HCT116 (cell line): Measurements from ENCODE around the gene CDK8. TPM values are rescaled to one million over a fixed set of nuclear protein-coding genes. Genes with fewer than 3 reads are reported as not detected.

Experiments used
- ATAC-seq: fragments of 200-7000 bp; cut with Tn5 transposase; 2 replicates; pipeline ENCODE4 v1.9.1; 2020; ENCODE audit warnings: mild to moderate bottlenecking, moderate library complexity
- BruUV-seq: library from RNA; stranded (reverse); fragments of 400-500 nt; replicated peaks from 2 replicates; lab custom pipeline; 2021; lab: Mats Ljungman, UMichigan
- CTCF ChIA-PET: fragments of 300-600 bp; sonication (Branson Sonifier 250); formaldehyde crosslinking; loops from one replicate; lab custom pipeline; 2021; ENCODE audit warnings: antibody characterized with exemption; lab: Charles Lee
- POLR2A ChIA-PET: fragments of 300-600, 350-600 bp; sonication (Branson Sonifier 250); formaldehyde crosslinking; loops from one replicate; lab custom pipeline; 2021; ENCODE audit warnings: antibody characterized with exemption; lab: Charles Lee
- RAD21 ChIA-PET, 2 experiments: fragments of 300-600 bp; sonication (Branson Sonifier 250); formaldehyde crosslinking; loops; one replicate each; lab custom pipeline; 2023; ENCODE audit warnings: low total read pairs in 2 of 2; ENCODE audit not compliant: uncharacterized antibody in 2 of 2, unreplicated experiment in 2 of 2, low non-redundant PET in 1 of 2; lab: Charles Lee
- DNase-seq: peaks from one replicate; pipeline ENCODE4 v3.0.0-alpha.2; 2010; ENCODE audit warnings: low read depth, low spot score
- H2AFZ ChIP-seq: fragments of 200-600 bp; shearing (Covaris generic), sonication (generic); 2 replicates; pipeline ENCODE4 v1.6.1; 2017; ENCODE audit warnings: low read depth, mixed run types, mixed read lengths, antibody characterized with exemption, low read length; ENCODE audit not compliant: poor library complexity, severe bottlenecking
- H3K27ac ChIP-seq: 2 replicates; pipeline ENCODE4 v1.5.1; 2012; ENCODE audit warnings: low read depth, low read length
- H3K27me3 ChIP-seq: fragments of 200-600 bp; sonication (generic); 2 replicates; pipeline ENCODE4 v1.6.1; 2016; ENCODE audit warnings: mixed run types, low read length, mixed read lengths; ENCODE audit not compliant: insufficient read depth
- H3K36me3 ChIP-seq, 2 experiments: fragments of 200-500 bp in 1 of 2; fragments of 200-600 bp in 1 of 2; sonication (Bioruptor generic) in 1 of 2; sonication (generic) in 1 of 2; 2 replicates each; pipeline versions ENCODE4 v1.5.1 to v1.6.1; 2014 to 2016; ENCODE audit warnings: low read length in 2 of 2, inconsistent platforms in 1 of 2, mixed read lengths in 1 of 2, mixed run types in 1 of 2; ENCODE audit not compliant: insufficient read depth in 2 of 2, control insufficient read depth in 1 of 2
- H3K4me1 ChIP-seq, 2 experiments: fragments of 200-600 bp in 1 of 2; sonication (generic) in 1 of 2; 2 replicates each; pipeline versions ENCODE4 v1.5.1 to v1.6.1; 2012 to 2017; ENCODE audit warnings: low read length in 2 of 2, inconsistent platforms in 1 of 2, mild to moderate bottlenecking in 1 of 2, mixed read lengths in 1 of 2, mixed run types in 1 of 2, moderate library complexity in 1 of 2; ENCODE audit not compliant: insufficient read depth in 2 of 2, control insufficient read depth in 1 of 2
- H3K4me2 ChIP-seq: fragments of 200-600 bp; sonication (generic); 2 replicates; pipeline ENCODE4 v1.6.1; 2017; ENCODE audit warnings: mixed run types, low read length, mixed read lengths
- H3K4me3 ChIP-seq, 2 experiments: fragments of 200-600 bp in 1 of 2; sonication (generic) in 1 of 2; replicated peaks in 1 of 2; 2 replicates each; pipeline ENCODE4 v1.5.1; 2011 to 2016; ENCODE audit warnings: low read length in 2 of 2, control low read depth in 1 of 2, low read depth in 1 of 2, mild to moderate bottlenecking in 1 of 2, mixed read lengths in 1 of 2, mixed run types in 1 of 2
- H3K79me2 ChIP-seq: fragments of 200-600 bp; sonication (generic); 2 replicates; pipeline ENCODE4 v1.6.1; 2017; ENCODE audit warnings: mild to moderate bottlenecking, mixed run types, low read length, moderate library complexity, mixed read lengths; ENCODE audit not compliant: insufficient read depth
- H3K9ac ChIP-seq: fragments of 200-600 bp; sonication (generic); 2 replicates; pipeline ENCODE4 v1.6.1; 2016; ENCODE audit warnings: low read length, mixed read lengths
- H3K9me2 ChIP-seq: fragments of 200-600 bp; sonication (generic), shearing (Covaris generic); 2 replicates; pipeline ENCODE4 v1.6.1; 2017; ENCODE audit warnings: mixed run types, mild to moderate bottlenecking, moderate library complexity; ENCODE audit not compliant: insufficient read depth
- H3K9me3 ChIP-seq, 2 experiments: fragments of 200-500 bp in 1 of 2; fragments of 200-600 bp in 1 of 2; sonication (Bioruptor generic) in 1 of 2; sonication (generic) in 1 of 2; 2 replicates each; pipeline ENCODE4 v1.6.1; 2014 to 2017; ENCODE audit warnings: low read length in 2 of 2, mixed read lengths in 2 of 2, inconsistent platforms in 1 of 2, low read depth in 1 of 2, mild to moderate bottlenecking in 1 of 2, mixed run types in 1 of 2, moderate library complexity in 1 of 2; ENCODE audit not compliant: control insufficient read depth in 1 of 2, insufficient read depth in 1 of 2
- H4K20me1 ChIP-seq: fragments of 200-600 bp; sonication (generic), shearing (Covaris generic); 2 replicates; pipeline ENCODE4 v1.6.1; 2017; ENCODE audit warnings: mixed run types, mild to moderate bottlenecking, moderate library complexity; ENCODE audit not compliant: insufficient read depth
- CEBPB ChIP-seq: IDR thresholded peaks from 2 replicates; pipeline ENCODE4 v1.6.1; 2012; ENCODE audit warnings: low read depth
- EZH2 ChIP-seq: fragments of 200-600 bp; sonication (generic); IDR thresholded peaks from 2 replicates; pipeline ENCODE4 v1.6.1; 2017; ENCODE audit warnings: antibody characterized with exemption, mixed run types
- EZH2phosphoT487 ChIP-seq: fragments of 200-600 bp; IDR thresholded peaks from 2 replicates; pipeline ENCODE4 v1.6.1; 2018; ENCODE audit warnings: antibody characterized with exemption, borderline replicate concordance
- FOSL1 ChIP-seq: IDR thresholded peaks from 2 replicates; pipeline ENCODE4 v1.6.1; 2012; ENCODE audit warnings: low read depth
- JUND ChIP-seq: IDR thresholded peaks from 2 replicates; pipeline ENCODE4 v1.6.1; 2012
- POLR2A ChIP-seq: IDR thresholded peaks from 2 replicates; pipeline ENCODE4 v1.7.0; 2011; ENCODE audit warnings: borderline replicate concordance; ENCODE audit not compliant: insufficient read depth, insufficient read length; ENCODE audit errors: extremely low read depth
- POLR2AphosphoS5 ChIP-seq: IDR thresholded peaks from 2 replicates; pipeline ENCODE4 v1.6.1; 2011; ENCODE audit warnings: mild to moderate bottlenecking, low read depth, low read length, moderate library complexity
- RAD21 ChIP-seq: IDR thresholded peaks from 2 replicates; pipeline ENCODE4 v1.6.1; 2012; ENCODE audit warnings: low read depth, mild to moderate bottlenecking
- SIN3A ChIP-seq: IDR thresholded peaks from 2 replicates; pipeline ENCODE4 v1.6.1; 2012; ENCODE audit warnings: low read depth
- TCF7L2 ChIP-seq: IDR thresholded peaks from 2 replicates; pipeline ENCODE4 v1.7.0; 2011; ENCODE audit warnings: borderline replicate concordance, inconsistent platforms; ENCODE audit not compliant: insufficient read depth, insufficient read length; ENCODE audit errors: extremely low read depth
- YY1 ChIP-seq: IDR thresholded peaks from 2 replicates; pipeline ENCODE4 v1.6.1; 2011; ENCODE audit warnings: low read length, low read depth, moderate library complexity, mild to moderate bottlenecking; ENCODE audit not compliant: insufficient replicate concordance; ENCODE audit errors: extremely low read depth
- ZFX ChIP-seq: fragments of 450-650 bp; IDR thresholded peaks from 2 replicates; pipeline ENCODE4 v1.6.1; 2017
- ZNF274 ChIP-seq: fragments of 200-500 bp; sonication (Bioruptor generic); IDR thresholded peaks from 2 replicates; pipeline ENCODE4 v1.6.1; 2014; ENCODE audit warnings: mild to moderate bottlenecking, low read depth, low read length, inconsistent platforms
- intact Hi-C: fragments of 100-400 bp; cut with micrococcal nuclease; formaldehyde crosslinking; loops from 2 replicates; pipeline ENCODE4 v1.10.0; 2022
- total RNA-seq: library from RNA; stranded (reverse); gene quantifications from one replicate; pipeline ENCODE4 v1.2.1, GENCODE V29; 2021; ENCODE audit not compliant: unreplicated experiment
- TF ChIP-seq, protein P1 (sequence below): IDR thresholded peaks from 2 replicates; pipeline ENCODE4 v1.6.1; 2012; ENCODE audit warnings: low read depth
- TF ChIP-seq, protein P2 (sequence below): IDR thresholded peaks from 2 replicates; pipeline ENCODE4 v1.6.1; 2011; ENCODE audit warnings: mild to moderate bottlenecking, low read length, moderate library complexity; ENCODE audit not compliant: insufficient replicate concordance; ENCODE audit errors: extremely low read depth
- TF ChIP-seq, protein P3 (sequence below): IDR thresholded peaks from 2 replicates; pipeline ENCODE4 v1.6.1; 2012
- TF ChIP-seq, protein P4 (sequence below), 3 experiments: fragments of 200-600 bp in 1 of 3; sonication (generic) in 1 of 3; IDR thresholded peaks in 2 of 3; conservative IDR thresholded peaks in 1 of 3; 2 replicates each; pipeline ENCODE4 v1.5.1; 2012 to 2017; ENCODE audit warnings: low read depth in 2 of 3, low read length in 2 of 3, antibody characterized with exemption in 1 of 3, borderline replicate concordance in 1 of 3, control low read depth in 1 of 3, mild to moderate bottlenecking in 1 of 3, mixed read lengths in 1 of 3, mixed run types in 1 of 3, moderate library complexity in 1 of 3; ENCODE audit not compliant: insufficient read depth in 1 of 3
- TF ChIP-seq, protein P5 (sequence below): IDR thresholded peaks from 2 replicates; pipeline ENCODE4 v1.6.1; 2012

Gene CDK8
- total RNA-seq, 1 experiment from 2014 or later, result 23.8 TPM

DNA sequence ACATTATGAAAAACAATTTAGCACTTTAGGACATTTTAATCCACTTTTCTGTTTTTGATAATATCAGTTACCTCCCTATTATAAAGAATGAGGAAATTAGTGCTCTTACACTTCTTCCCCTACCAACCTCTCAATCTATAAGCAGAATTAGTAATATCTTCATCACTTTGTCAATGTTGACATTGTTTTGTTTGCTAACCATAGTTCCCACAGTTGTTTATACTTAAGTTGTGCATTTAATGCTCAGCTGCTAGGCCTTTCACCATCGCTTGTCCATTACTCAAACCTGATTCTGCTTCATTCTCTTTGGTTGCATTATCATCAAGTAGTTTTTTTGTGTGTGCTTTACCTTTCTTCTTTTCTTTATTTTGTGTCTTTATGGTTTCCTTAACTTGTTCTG is 132.1 kb downstream of the CDK8 start:
- BruUV-seq, result no TSS peak

More for the DNA sequence above, 132.1 kb downstream of the CDK8 start:
- intact Hi-C loops, result no loop called here
- Histone ChIP-seq H3K9ac (no peak overlapping the region), H3K9me3 (no peaks in the 10 kb centered on the region), H3K36me3 (no peaks in the 10 kb centered on the region; a peak in 1 of 4 replicates), H3K27ac (no peak overlapping the region), H3K79me2 (no peaks in the 10 kb centered on the region), H3K4me3 (no peak overlapping the region), H3K9me2 (no peaks in the 10 kb centered on the region), H4K20me1 (no peaks in the 10 kb centered on the region), H3K4me2 (no peak overlapping the region), H3K4me1 (no peaks in the 10 kb centered on the region), H3K27me3 (no peaks in the 10 kb centered on the region), H2AFZ (no peak overlapping the region)
- ChIA-PET POLR2A (no interaction called here), RAD21 (no interaction called here), CTCF (no interaction called here)
- DNase-seq (no peak), ATAC-seq (no peak)
- TF ChIP-seq JUND (no peak), EZH2phosphoT487 (no peak), ZNF274 (no peak), EZH2 (no peak), FOSL1 (no peak), SIN3A (no peak), ZFX (no peak), YY1 (no peak), CEBPB (no peak), RAD21 (no peak), TCF7L2 (no peak), POLR2A (no peak), POLR2AphosphoS5 (no peak)
- TF ChIP-seq, protein P1, sequence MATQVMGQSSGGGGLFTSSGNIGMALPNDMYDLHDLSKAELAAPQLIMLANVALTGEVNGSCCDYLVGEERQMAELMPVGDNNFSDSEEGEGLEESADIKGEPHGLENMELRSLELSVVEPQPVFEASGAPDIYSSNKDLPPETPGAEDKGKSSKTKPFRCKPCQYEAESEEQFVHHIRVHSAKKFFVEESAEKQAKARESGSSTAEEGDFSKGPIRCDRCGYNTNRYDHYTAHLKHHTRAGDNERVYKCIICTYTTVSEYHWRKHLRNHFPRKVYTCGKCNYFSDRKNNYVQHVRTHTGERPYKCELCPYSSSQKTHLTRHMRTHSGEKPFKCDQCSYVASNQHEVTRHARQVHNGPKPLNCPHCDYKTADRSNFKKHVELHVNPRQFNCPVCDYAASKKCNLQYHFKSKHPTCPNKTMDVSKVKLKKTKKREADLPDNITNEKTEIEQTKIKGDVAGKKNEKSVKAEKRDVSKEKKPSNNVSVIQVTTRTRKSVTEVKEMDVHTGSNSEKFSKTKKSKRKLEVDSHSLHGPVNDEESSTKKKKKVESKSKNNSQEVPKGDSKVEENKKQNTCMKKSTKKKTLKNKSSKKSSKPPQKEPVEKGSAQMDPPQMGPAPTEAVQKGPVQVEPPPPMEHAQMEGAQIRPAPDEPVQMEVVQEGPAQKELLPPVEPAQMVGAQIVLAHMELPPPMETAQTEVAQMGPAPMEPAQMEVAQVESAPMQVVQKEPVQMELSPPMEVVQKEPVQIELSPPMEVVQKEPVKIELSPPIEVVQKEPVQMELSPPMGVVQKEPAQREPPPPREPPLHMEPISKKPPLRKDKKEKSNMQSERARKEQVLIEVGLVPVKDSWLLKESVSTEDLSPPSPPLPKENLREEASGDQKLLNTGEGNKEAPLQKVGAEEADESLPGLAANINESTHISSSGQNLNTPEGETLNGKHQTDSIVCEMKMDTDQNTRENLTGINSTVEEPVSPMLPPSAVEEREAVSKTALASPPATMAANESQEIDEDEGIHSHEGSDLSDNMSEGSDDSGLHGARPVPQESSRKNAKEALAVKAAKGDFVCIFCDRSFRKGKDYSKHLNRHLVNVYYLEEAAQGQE, result no peak
- TF ChIP-seq, protein P2, sequence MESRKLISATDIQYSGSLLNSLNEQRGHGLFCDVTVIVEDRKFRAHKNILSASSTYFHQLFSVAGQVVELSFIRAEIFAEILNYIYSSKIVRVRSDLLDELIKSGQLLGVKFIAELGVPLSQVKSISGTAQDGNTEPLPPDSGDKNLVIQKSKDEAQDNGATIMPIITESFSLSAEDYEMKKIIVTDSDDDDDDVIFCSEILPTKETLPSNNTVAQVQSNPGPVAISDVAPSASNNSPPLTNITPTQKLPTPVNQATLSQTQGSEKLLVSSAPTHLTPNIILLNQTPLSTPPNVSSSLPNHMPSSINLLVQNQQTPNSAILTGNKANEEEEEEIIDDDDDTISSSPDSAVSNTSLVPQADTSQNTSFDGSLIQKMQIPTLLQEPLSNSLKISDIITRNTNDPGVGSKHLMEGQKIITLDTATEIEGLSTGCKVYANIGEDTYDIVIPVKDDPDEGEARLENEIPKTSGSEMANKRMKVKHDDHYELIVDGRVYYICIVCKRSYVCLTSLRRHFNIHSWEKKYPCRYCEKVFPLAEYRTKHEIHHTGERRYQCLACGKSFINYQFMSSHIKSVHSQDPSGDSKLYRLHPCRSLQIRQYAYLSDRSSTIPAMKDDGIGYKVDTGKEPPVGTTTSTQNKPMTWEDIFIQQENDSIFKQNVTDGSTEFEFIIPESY, result no peak
- TF ChIP-seq, protein P3, sequence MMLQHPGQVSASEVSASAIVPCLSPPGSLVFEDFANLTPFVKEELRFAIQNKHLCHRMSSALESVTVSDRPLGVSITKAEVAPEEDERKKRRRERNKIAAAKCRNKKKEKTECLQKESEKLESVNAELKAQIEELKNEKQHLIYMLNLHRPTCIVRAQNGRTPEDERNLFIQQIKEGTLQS, result no peak
- TF ChIP-seq, protein P4, sequence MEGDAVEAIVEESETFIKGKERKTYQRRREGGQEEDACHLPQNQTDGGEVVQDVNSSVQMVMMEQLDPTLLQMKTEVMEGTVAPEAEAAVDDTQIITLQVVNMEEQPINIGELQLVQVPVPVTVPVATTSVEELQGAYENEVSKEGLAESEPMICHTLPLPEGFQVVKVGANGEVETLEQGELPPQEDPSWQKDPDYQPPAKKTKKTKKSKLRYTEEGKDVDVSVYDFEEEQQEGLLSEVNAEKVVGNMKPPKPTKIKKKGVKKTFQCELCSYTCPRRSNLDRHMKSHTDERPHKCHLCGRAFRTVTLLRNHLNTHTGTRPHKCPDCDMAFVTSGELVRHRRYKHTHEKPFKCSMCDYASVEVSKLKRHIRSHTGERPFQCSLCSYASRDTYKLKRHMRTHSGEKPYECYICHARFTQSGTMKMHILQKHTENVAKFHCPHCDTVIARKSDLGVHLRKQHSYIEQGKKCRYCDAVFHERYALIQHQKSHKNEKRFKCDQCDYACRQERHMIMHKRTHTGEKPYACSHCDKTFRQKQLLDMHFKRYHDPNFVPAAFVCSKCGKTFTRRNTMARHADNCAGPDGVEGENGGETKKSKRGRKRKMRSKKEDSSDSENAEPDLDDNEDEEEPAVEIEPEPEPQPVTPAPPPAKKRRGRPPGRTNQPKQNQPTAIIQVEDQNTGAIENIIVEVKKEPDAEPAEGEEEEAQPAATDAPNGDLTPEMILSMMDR (IDR thresholded peaks at IDR 0.05 in 2 of 3, conservative IDR thresholded peaks at IDR 0.05 in 1 of 3; ENCODE audit: borderline replicate concordance in 1 of 3, insufficient read depth in 1 of 3, low read depth in 2 of 3, low read length in 2 of 3), result no peak
- TF ChIP-seq, protein P5, sequence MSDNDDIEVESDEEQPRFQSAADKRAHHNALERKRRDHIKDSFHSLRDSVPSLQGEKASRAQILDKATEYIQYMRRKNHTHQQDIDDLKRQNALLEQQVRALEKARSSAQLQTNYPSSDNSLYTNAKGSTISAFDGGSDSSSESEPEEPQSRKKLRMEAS, result no peak
